ENCODE measurements around the gene CDK5RAP2.

CDK5RAP2 gene

DNA sequence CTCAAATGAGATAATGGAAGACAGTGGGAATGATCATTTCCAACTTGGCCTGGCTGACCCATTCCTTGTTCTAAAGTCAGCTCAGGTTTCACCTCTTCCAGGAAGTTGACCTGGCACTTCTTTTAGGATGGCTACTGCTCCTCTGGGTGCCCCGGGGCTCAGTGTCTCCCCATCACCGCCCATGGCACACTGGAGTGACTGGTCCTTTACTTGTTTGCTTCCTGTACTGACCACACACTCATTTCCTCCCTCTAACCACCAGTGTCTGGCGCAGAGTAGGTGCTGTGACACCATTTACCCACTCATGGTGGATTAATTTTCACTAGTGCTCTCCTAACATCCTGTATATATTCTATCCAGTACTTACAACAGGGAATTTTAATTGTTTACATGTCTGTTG is 183.5 kb downstream of the CDK5RAP2 start:
- Mint-ChIP-seq H3K4me1 (ENCODE audit: low read depth in 2 of 2) (peaks cover 17 to 20% of the 10 kb centered on the region in 2 donors), H3K4me3 (no peak overlapping the region), H3K27me3 (no peaks in the 10 kb centered on the region), H3K36me3 (ENCODE audit: insufficient read depth) (peaks cover 54% of the 10 kb centered on the region), H3K9me3 (no peaks in the 10 kb centered on the region), H3K27ac (peak overlapping the region; percentile 44 to 93)
- DNase-seq, result no peak
- ATAC-seq (replicated peaks), result no peak

- Mint-ChIP-seq H3K27ac (peak overlapping the region; percentile 89 to 93), H3K36me3 (ENCODE audit: insufficient read depth) (peaks cover 51% of the 10 kb centered on the region), H3K9me3 (no peaks in the 10 kb centered on the region), H3K4me1 (ENCODE audit: low read depth in 2 of 2) (peaks cover 17 to 20% of the 10 kb centered on the region in 2 donors), H3K4me3 (no peak overlapping the region), H3K27me3 (no peaks in the 10 kb centered on the region)
- DNase-seq (no peak), ATAC-seq (replicated peaks) (no peak)
Measured at GRCh38 chr9:120395376-120395775, 184.6 kb downstream of the CDK5RAP2 start.

GRCh38 chr9:120394058-120394669 is 185.8 kb downstream of the CDK5RAP2 start:
- DNase-seq, result no peak
- Mint-ChIP-seq H3K9me3 (no peaks in the 10 kb centered on the region), H3K4me3 (peak overlapping the region in 1 of 2 donors; percentile 46), H3K36me3 (ENCODE audit: insufficient read depth) (peaks cover 51% of the 10 kb centered on the region), H3K27ac (peak overlapping the region; percentile 89 to 93), H3K27me3 (no peaks in the 10 kb centered on the region), H3K4me1 (ENCODE audit: low read depth in 2 of 2) (peaks cover 15 to 20% of the 10 kb centered on the region in 2 donors)
- ATAC-seq (replicated peaks), result peak; percentile 55

DNA sequence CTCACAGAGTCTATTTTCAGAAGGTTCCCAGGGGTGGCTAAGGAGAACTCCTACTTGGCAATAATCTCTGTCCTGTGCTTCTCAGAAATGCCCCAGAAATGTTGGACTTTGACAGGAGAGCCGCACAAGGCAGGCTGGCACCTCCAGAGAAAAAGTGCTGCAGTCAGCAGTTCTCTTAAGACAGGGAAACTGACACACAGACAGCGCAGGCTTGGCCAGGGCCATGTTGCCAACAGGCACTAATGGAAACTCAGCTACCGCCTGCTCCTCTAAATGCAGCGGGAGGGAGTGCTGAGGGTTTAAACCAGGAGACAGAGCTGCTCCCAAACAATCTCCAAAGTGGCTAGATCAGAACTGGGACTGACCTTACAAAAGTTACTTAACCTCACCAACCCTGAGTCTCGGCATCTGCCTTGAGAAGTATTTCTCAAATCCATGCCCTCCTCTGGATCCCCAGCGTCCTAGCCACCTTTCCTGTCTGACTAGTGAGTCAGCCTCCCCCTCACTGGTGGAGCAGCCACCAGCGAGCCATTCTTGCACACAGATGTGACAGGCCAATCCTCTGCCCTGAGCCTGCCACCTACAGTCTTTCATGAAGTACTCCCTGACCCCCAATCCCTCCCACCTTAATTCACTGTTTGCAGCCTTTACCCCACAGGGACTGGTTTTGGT is 186.4 kb downstream of the CDK5RAP2 start:
- Mint-ChIP-seq H3K4me1 (ENCODE audit: low read depth in 2 of 2) (peaks cover 15 to 20% of the 10 kb centered on the region in 2 donors), H3K27ac (peak overlapping the region; percentile 89 to 93), H3K9me3 (no peaks in the 10 kb centered on the region), H3K27me3 (no peaks in the 10 kb centered on the region), H3K36me3 (ENCODE audit: insufficient read depth) (peaks cover 53% of the 10 kb centered on the region), H3K4me3 (no peak overlapping the region)
- DNase-seq, result no peak
- no peak for ATAC-seq (replicated peaks)

- ATAC-seq (replicated peaks) (no peak), DNase-seq (no peak)
- no peaks in the 10 kb centered on the region for H3K27me3 Mint-ChIP-seq
- peaks cover 59% of the 10 kb centered on the region for H3K36me3 Mint-ChIP-seq (ENCODE audit: insufficient read depth)
- no peak overlapping the region for H3K4me3 Mint-ChIP-seq
- no peaks in the 10 kb centered on the region for H3K9me3 Mint-ChIP-seq
- H3K27ac Mint-ChIP-seq, result peak overlapping the region; percentile 89 to 93
- peaks cover 15 to 17% of the 10 kb centered on the region in 2 donors for H3K4me1 Mint-ChIP-seq (ENCODE audit: low read depth in 2 of 2)
Measured at GRCh38 chr9:120392711-120393110, 187.3 kb downstream of the CDK5RAP2 start.

DNA sequence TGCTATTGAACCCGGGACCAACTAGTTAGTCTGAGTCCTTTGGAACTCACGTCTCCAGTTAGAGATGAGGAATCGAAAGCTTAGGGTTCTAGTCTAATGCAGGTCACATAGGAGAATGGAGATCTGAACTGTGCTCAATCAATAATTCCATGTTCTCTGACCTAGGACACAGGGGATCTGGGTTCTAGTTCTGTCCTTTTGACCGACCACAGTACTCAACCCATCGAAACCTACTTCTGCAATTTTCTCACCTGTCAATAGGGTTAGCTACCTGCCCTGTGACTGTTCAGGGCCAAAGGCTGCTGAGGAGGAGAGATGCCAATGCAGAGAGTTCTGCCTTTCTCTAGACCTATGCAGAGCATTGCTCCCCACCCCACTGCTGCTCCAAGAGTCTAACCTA is 187.7 kb downstream of the CDK5RAP2 start:
- Mint-ChIP-seq H3K4me1 (ENCODE audit: low read depth in 2 of 2) (peaks cover 15 to 16% of the 10 kb centered on the region in 2 donors), H3K36me3 (ENCODE audit: insufficient read depth) (peaks cover 63% of the 10 kb centered on the region), H3K9me3 (no peaks in the 10 kb centered on the region), H3K27ac (peak overlapping the region; percentile 89 to 93), H3K4me3 (no peak overlapping the region), H3K27me3 (no peaks in the 10 kb centered on the region)
- DNase-seq, result no peak
- ATAC-seq (replicated peaks), result no peak

GRCh38 chr9:120391691-120392090 is 188.3 kb downstream of the CDK5RAP2 start:
- Mint-ChIP-seq H3K27me3 (no peaks in the 10 kb centered on the region), H3K27ac (no peak overlapping the region), H3K4me3 (no peak overlapping the region), H3K36me3 (ENCODE audit: insufficient read depth) (peaks cover 63% of the 10 kb centered on the region), H3K9me3 (no peaks in the 10 kb centered on the region), H3K4me1 (ENCODE audit: low read depth in 2 of 2) (peaks cover 13 to 15% of the 10 kb centered on the region in 2 donors)
- ATAC-seq (replicated peaks), result no peak
- no peak for DNase-seq

DNA sequence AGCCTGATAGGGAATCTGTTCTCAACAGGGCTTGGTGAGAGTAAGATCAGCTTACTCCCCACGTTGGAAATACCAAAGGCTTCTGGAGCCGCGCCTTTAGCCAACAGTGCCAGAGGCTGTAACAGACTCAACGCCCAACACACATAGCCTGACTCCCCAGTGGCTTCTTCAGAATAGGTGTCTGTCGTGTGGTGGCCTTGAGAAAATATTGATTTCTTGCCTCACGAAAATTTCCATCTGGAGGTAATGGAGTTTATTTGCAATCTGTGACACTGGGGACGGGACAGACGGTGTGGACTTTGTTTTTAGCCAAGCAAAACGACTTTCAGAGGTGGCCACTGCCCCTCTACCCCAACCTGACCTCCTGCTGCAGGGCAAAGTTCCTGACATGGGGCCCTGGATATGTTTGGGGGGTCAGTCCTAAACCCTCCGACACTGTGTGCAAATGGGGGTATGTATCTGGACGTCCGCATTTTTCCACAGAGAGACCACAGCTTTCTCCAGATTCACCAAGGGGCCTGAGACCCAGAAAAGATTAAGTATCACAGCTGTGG is 189.3 kb downstream of the CDK5RAP2 start:
- Mint-ChIP-seq H3K27me3 (no peaks in the 10 kb centered on the region), H3K27ac (no peak overlapping the region)

GRCh38 chr9:120389867-120390266 is 190.1 kb downstream of the CDK5RAP2 start:
- H3K27ac Mint-ChIP-seq, result peak overlapping the region in 1 of 2 donors; percentile 11
- peaks cover 10 to 11% of the 10 kb centered on the region in 2 donors for H3K4me1 Mint-ChIP-seq (ENCODE audit: low read depth in 2 of 2)
- no peak for DNase-seq
- peaks cover 57% of the 10 kb centered on the region for H3K36me3 Mint-ChIP-seq (ENCODE audit: insufficient read depth)
- H3K9me3 Mint-ChIP-seq, result no peaks in the 10 kb centered on the region
- ATAC-seq (replicated peaks), result no peak
- H3K4me3 Mint-ChIP-seq, result no peak overlapping the region
- H3K27me3 Mint-ChIP-seq, result no peaks in the 10 kb centered on the region

More for the DNA sequence above, 189.3 kb downstream of the CDK5RAP2 start:
- DNase-seq, result no peak
- Mint-ChIP-seq H3K9me3 (no peaks in the 10 kb centered on the region), H3K36me3 (ENCODE audit: insufficient read depth) (peaks cover 63% of the 10 kb centered on the region), H3K4me1 (ENCODE audit: low read depth in 2 of 2) (peaks cover 10 to 11% of the 10 kb centered on the region in 2 donors), H3K4me3 (no peak overlapping the region)
- no peak for ATAC-seq (replicated peaks)

DNA sequence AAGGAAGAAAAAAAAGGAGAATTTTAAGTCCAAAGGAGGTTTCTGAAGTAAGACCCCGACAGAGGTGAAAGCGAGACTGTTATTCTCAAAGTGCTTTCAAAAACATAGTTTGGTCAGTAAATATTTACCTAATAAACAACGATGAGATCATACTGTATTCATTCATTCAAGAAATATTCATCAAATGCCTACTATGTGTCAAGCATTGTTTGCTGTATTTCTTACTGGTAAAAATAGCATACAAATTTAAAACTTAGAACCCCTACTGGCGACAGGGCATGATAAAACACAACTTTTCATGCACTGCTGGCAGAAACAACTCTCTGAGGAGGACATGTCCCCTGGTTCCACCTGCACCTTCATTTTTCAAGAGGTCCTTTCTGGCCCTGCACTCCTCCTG is 190.7 kb downstream of the CDK5RAP2 start:
- peaks cover 51% of the 10 kb centered on the region for H3K36me3 Mint-ChIP-seq (ENCODE audit: insufficient read depth)

GRCh38 chr9:120388003-120388855 is 191.7 kb downstream of the CDK5RAP2 start:
- no peaks in the 10 kb centered on the region for H3K4me1 Mint-ChIP-seq (ENCODE audit: low read depth in 2 of 2)
- DNase-seq, result no peak
- peaks cover 40% of the 10 kb centered on the region for H3K36me3 Mint-ChIP-seq (ENCODE audit: insufficient read depth)
- no peak overlapping the region for H3K27ac Mint-ChIP-seq
- H3K4me3 Mint-ChIP-seq, result no peak overlapping the region
- no peaks in the 10 kb centered on the region for H3K27me3 Mint-ChIP-seq
- H3K9me3 Mint-ChIP-seq, result no peaks in the 10 kb centered on the region
- ATAC-seq (replicated peaks), result no peak

More for the DNA sequence above, 190.7 kb downstream of the CDK5RAP2 start:
- ATAC-seq (replicated peaks), result no peak
- no peak for DNase-seq
- no peaks in the 10 kb centered on the region for H3K27me3 Mint-ChIP-seq
- peak overlapping the region in 1 of 2 donors; percentile 11 for H3K27ac Mint-ChIP-seq
- no peaks in the 10 kb centered on the region for H3K9me3 Mint-ChIP-seq
- H3K4me3 Mint-ChIP-seq, result no peak overlapping the region
- peaks cover 4 to 6% of the 10 kb centered on the region in 2 donors for H3K4me1 Mint-ChIP-seq (ENCODE audit: low read depth in 2 of 2)

GRCh38 chr9:120387257-120388002 is 192.5 kb downstream of the CDK5RAP2 start:
- Mint-ChIP-seq H3K27ac (no peak overlapping the region), H3K4me1 (ENCODE audit: low read depth in 2 of 2) (no peaks in the 10 kb centered on the region), H3K4me3 (no peak overlapping the region), H3K27me3 (no peaks in the 10 kb centered on the region), H3K36me3 (ENCODE audit: insufficient read depth) (peaks cover 32% of the 10 kb centered on the region), H3K9me3 (no peaks in the 10 kb centered on the region)
- DNase-seq (no peak), ATAC-seq (replicated peaks) (no peak)
